ENCODE results near the gene SSB. TPM values are rescaled to one million over a fixed set of nuclear protein-coding genes. Genes with fewer than 3 reads are reported as not detected.
"Not testable (repeated sequence)": the region's sequence is repeated elsewhere in the genome, so short reads cannot be mapped to it uniquely, and the experiment has no call there.

The SSB gene
- total RNA-seq, 1 donor, result 94.1 TPM

DNA sequence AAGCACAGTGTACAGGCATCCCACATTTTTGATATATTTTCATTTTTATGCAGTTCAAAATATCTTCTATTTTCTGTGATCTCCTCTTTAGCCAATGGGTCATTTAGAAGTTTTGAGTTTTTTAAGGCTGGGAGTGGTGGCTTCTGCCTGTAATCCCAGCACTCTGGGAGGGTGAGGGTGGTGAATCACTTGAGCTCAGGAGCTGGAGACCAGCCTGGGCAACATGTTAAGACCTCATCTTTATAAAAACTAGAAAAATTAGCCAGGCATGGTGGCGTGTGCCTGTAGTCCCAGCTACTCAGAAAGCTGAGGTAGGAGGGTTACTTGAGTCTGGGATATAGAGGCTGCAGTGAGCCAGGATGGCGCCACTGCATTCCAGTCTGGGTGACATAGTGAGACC lies 46.3 kb downstream of the SSB start:
- no peak overlapping the region for H3K4me3 ChIP-seq (ENCODE audit: insufficient read depth, low read length)
- H3K9me3 ChIP-seq (ENCODE audit: low read depth, low read length), result no peaks in the 10 kb centered on the region
- TF ChIP-seq, protein P1, sequence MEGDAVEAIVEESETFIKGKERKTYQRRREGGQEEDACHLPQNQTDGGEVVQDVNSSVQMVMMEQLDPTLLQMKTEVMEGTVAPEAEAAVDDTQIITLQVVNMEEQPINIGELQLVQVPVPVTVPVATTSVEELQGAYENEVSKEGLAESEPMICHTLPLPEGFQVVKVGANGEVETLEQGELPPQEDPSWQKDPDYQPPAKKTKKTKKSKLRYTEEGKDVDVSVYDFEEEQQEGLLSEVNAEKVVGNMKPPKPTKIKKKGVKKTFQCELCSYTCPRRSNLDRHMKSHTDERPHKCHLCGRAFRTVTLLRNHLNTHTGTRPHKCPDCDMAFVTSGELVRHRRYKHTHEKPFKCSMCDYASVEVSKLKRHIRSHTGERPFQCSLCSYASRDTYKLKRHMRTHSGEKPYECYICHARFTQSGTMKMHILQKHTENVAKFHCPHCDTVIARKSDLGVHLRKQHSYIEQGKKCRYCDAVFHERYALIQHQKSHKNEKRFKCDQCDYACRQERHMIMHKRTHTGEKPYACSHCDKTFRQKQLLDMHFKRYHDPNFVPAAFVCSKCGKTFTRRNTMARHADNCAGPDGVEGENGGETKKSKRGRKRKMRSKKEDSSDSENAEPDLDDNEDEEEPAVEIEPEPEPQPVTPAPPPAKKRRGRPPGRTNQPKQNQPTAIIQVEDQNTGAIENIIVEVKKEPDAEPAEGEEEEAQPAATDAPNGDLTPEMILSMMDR (IDR thresholded peaks at IDR 0.05; ENCODE audit: extremely low read depth, low read depth, low read length), result no peak
- H3K79me2 ChIP-seq (ENCODE audit: insufficient read depth, low read length), result peaks cover 77% of the 10 kb centered on the region
- no peak overlapping the region for H3K27ac ChIP-seq (ENCODE audit: low read depth, low read length)
- H3K27me3 ChIP-seq (ENCODE audit: insufficient read depth, low read length), result no peaks in the 10 kb centered on the region
- H4K20me1 ChIP-seq (ENCODE audit: insufficient read depth, low read length), result peaks cover 14% of the 10 kb centered on the region
- H2AFZ ChIP-seq (ENCODE audit: low read length), result no peak overlapping the region
- H3K36me3 ChIP-seq (ENCODE audit: insufficient read depth, low read length), result no peaks in the 10 kb centered on the region
- no peaks in the 10 kb centered on the region for H3K4me1 ChIP-seq (ENCODE audit: insufficient read depth, low read length)
- no peak overlapping the region for H3K4me2 ChIP-seq (ENCODE audit: insufficient read depth, low read length)
- no peak for DNase-seq (ENCODE audit: insufficient read length, low spot score, missing footprints)

DNA sequence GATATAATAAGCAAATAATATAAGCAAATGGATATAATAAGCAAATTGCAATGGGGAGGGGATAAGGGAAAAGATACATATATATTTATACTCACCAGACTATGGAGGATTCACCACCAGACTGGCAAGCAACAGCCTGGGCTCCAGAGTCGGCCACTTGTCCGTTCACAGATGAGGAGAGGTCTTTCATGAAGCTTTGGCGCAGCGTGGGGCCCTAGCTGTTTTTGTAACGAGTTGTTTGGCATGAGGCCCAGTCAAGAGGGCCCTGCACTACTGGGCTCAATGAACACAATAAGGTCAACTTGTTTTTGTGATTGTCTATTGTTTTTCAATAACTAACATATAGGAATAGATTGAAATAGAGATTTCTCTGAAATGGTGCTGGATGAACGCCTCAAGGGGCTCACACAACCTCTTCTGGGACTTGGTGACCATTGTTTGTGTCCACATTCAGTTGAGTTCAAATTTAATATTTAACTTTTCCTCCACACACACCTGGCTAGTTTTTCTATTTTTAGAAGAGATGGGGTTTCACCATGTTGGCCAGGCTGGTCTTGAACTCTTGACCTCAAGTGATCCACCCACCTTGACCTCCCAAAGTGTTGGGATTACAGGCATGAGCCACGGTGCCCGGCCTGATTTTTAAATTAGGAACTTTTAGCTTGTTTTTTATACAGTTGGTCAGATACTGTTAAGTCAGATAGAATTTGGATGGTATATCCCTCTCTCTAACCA lies 50.5 kb downstream of the SSB start:
- not testable (repeated sequence) for H3K9me3 ChIP-seq (ENCODE audit: low read depth, low read length); H3K4me3 ChIP-seq (ENCODE audit: insufficient read depth, low read length); DNase-seq (ENCODE audit: insufficient read length, low spot score, missing footprints); H3K27me3 ChIP-seq (ENCODE audit: insufficient read depth, low read length); H3K27ac ChIP-seq (ENCODE audit: low read depth, low read length); H3K4me2 ChIP-seq (ENCODE audit: insufficient read depth, low read length); H2AFZ ChIP-seq (ENCODE audit: low read length); H3K4me1 ChIP-seq (ENCODE audit: insufficient read depth, low read length); H4K20me1 ChIP-seq (ENCODE audit: insufficient read depth, low read length); H3K36me3 ChIP-seq (ENCODE audit: insufficient read depth, low read length)
- H3K79me2 ChIP-seq (ENCODE audit: insufficient read depth, low read length), result peaks cover 79% of the 10 kb centered on the region

DNA sequence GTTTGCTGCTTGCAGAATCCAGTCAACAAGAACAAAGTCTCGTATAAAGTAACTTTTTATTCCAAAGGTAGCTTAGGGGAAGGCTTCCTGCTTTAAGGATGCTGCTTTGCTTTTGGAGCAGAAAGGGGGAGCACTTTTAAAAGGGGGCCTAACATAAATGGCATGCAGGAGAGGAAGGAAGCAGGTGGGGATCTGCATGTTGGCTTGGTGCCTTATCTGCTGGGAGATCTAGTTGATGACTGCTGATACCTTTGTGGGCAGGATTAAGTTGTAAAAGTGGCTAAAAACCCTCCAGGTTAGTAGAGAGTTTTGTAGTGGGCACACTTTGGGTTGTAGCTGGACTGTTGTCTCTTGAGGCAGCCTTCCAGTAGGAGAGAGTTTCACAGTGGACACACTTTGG lies 51.0 kb downstream of the SSB start:
- Histone ChIP-seq H3K27ac (ENCODE audit: low read depth, low read length) (no peak overlapping the region), H4K20me1 (ENCODE audit: insufficient read depth, low read length) (peaks cover 10% of the 10 kb centered on the region), H2AFZ (ENCODE audit: low read length) (no peak overlapping the region), H3K27me3 (ENCODE audit: insufficient read depth, low read length) (no peaks in the 10 kb centered on the region), H3K4me3 (ENCODE audit: insufficient read depth, low read length) (no peak overlapping the region), H3K36me3 (ENCODE audit: insufficient read depth, low read length) (no peaks in the 10 kb centered on the region), H3K9me3 (ENCODE audit: low read depth, low read length) (no peaks in the 10 kb centered on the region), H3K4me2 (ENCODE audit: insufficient read depth, low read length) (no peak overlapping the region), H3K79me2 (ENCODE audit: insufficient read depth, low read length) (peaks cover 76% of the 10 kb centered on the region), H3K4me1 (ENCODE audit: insufficient read depth, low read length) (no peaks in the 10 kb centered on the region)
- TF ChIP-seq, protein P1 (IDR thresholded peaks at IDR 0.05; ENCODE audit: extremely low read depth, low read depth, low read length), result no peak
- DNase-seq (ENCODE audit: insufficient read length, low spot score, missing footprints), result no peak

DNA sequence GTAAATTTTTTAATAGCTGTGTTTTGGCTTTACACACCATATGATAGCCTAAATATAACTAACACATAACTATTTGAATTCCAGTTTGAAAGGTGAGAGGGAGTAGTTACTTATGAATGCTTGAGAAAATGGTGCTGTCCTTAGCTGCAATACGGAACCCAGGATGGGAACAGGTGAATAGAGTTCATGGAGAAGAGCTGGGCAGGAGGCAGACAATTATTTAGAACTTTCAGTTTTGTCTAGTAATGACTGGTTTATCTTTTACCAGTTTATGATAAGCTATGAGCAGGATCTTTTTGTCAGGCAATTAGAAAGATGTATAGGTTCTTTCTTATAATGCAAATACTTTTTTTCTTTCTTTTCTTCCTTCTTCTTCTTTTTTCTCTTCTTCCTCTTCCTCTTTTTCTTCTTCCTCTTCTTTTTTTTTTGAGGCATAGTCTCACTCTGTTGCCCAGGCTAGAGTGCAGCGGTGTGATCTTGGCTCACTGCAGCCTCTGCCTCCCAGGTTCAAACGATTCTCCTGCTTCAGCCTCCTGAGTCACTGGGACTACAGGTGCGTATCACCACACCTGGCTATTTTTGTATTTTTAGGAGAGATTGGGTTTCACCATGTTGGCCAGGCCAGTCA lies 54.5 kb downstream of the SSB start:
- Histone ChIP-seq H3K36me3 (ENCODE audit: insufficient read depth, low read length) (no peaks in the 10 kb centered on the region), H3K9me3 (ENCODE audit: low read depth, low read length) (no peaks in the 10 kb centered on the region), H3K4me2 (ENCODE audit: insufficient read depth, low read length) (no peak overlapping the region), H3K79me2 (ENCODE audit: insufficient read depth, low read length) (peaks cover 62% of the 10 kb centered on the region), H2AFZ (ENCODE audit: low read length) (no peak overlapping the region), H3K27ac (ENCODE audit: low read depth, low read length) (no peak overlapping the region), H3K4me3 (ENCODE audit: insufficient read depth, low read length) (no peak overlapping the region), H3K27me3 (ENCODE audit: insufficient read depth, low read length) (no peaks in the 10 kb centered on the region), H4K20me1 (ENCODE audit: insufficient read depth, low read length) (peaks cover 15% of the 10 kb centered on the region), H3K4me1 (ENCODE audit: insufficient read depth, low read length) (no peaks in the 10 kb centered on the region)
- no peak for DNase-seq (ENCODE audit: insufficient read length, low spot score, missing footprints)
- TF ChIP-seq, protein P1 (IDR thresholded peaks at IDR 0.05; ENCODE audit: extremely low read depth, low read depth, low read length), result no peak

DNA sequence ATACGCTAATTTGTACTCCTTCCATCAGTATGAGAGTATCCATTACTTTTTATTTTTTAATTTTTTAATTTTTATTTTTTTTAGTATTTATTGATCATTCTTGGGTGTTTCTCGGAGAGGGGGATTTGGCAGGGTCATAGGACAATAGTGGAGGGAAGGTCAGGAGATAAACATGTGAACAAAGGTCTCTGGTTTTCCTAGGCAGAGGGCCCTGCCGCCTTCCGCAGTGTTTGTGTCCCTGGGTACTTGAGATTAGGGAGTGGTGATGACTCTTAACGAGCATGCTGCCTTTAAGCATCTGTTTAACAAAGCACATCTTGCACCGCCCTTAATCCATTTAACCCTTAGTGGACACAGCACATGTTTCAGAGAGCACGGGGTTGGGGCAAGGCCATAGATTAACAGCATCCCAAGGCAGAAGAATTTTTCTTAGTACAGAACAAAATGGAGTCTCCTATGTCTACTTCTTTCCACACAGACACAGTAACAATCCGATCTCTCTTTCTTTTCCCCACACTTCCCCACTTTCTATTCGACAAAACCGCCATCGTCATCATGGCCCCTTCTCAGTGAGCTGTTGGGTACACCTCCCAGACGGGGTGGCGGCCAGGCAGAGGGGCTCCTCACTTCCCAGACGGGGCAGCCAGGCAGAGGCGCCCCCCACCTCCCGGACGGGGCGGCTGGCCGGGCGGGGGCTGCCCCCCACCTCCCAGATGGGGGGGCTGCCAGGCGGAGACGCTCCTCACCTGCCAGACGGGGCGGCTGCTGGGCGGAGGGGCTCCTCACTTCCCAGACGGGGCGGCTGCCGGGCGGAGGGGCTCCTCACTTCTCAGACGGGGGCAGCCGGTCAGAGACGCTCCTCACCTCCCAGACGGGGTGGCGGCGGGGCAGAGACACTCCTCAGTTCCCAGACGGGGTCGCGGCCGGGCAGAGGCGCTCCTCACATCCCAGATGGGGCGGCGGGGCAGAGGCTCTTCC lies 56.9 kb downstream of the SSB start:
- DNase-seq (ENCODE audit: insufficient read length, low spot score, missing footprints); H2AFZ ChIP-seq (ENCODE audit: low read length); H3K27ac ChIP-seq (ENCODE audit: low read depth, low read length); H3K4me1 ChIP-seq (ENCODE audit: insufficient read depth, low read length); H3K9me3 ChIP-seq (ENCODE audit: low read depth, low read length); H3K4me3 ChIP-seq (ENCODE audit: insufficient read depth, low read length); H3K27me3 ChIP-seq (ENCODE audit: insufficient read depth, low read length); H3K36me3 ChIP-seq (ENCODE audit: insufficient read depth, low read length); H3K4me2 ChIP-seq (ENCODE audit: insufficient read depth, low read length): not testable (repeated sequence)
- Histone ChIP-seq H4K20me1 (ENCODE audit: insufficient read depth, low read length) (peaks cover 21% of the 10 kb centered on the region), H3K79me2 (ENCODE audit: insufficient read depth, low read length) (peaks cover 63% of the 10 kb centered on the region)

All from osteoblast (primary cell).